Activated CD4-positive, alpha-beta T cell treated with anti-CD3 and anti-CD28 coated beads, Interleukin-2, Interleukin-6, amounts not matched to agents 100 ng/mL and 50 ng/mL, durations not matched to agents 16 hours and 8 hours (primary cell): ENCODE measurements around the gene BEAN1.

Source experiments
- DNase-seq: peaks from one replicate; pipeline ENCODE4 v3.0.0-alpha.2; 2020

The BEAN1 gene, protein sequence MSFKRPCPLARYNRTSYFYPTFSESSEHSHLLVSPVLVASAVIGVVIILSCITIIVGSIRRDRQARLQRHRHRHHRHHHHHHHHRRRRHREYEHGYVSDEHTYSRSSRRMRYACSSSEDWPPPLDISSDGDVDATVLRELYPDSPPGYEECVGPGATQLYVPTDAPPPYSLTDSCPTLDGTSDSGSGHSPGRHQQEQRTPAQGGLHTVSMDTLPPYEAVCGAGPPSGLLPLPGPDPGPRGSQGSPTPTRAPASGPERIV

DNA sequence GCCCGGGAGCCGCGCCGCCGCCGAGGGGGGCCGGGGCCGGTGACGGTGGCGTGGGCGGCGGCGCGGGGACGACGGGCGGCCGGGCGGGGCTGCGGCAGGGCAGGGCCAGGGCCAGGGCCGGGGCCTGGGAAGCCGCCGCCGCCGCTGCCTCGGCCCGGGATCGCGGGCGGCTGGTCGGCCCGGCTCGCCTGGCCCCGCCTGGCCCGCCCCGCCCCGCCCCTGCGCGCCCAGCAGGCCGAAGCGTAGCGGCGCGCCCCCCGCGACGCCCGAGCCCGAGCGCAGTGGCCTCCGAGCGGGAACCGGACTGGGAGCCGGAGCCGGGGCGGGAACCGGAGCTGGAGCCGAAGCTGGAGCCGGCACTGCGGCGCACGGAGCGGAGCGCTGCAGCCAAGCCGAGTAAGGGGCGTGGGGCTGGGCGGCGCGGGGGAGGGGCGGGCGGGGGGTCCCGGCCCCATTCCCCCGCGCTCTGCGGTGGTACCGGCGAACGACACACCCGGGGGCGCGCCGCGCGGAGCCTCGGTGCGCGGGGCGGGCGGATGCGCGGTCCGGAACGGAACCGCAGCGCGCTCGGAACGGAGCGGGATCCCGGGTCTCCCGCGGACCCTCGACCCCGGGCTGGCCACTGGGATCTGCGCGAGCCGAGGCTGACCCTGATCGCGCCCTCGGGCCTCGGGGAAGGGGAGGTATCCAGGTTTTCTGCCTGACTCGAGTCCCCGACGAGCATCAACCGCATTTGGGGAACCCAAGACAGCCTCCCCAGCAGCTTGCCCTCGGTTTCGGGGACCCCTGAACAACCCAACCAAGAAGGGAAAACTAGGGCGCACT, at the start of gene BEAN1:
Gene BEAN1, plus strand, starts transcription at position 260 of the 825 bp plus-strand sequence. CDS start 10,382 bp downstream, outside the sequence.
- no peak for DNase-seq

DNA sequence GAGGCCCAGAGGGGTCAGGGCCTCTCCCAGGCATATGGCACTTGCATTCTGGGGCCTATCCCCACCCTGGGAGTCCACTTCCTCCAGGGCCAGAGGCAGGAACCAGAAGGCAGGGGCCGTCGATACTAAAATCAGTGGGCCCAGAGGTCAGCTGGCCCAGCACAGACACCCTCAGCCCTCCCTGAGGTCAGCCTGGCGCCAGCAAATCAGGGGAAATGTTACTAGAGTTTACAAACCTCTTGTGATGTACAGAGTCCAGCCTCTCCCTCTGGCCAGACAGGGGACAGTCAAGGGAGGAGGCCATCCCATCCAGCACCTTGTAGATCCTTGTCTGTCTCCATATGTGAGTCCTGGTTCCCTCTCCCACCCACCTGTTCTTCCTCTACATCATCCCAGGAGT, 49.8 kb upstream of the BEAN1 start:
- no peak for DNase-seq

GRCh38 chr16:66378741-66379570, 48.1 kb upstream of the BEAN1 start:
- DNase-seq: no peak

- no peak for DNase-seq
Observed at GRCh38 chr16:66379571-66379941, 47.5 kb upstream of the BEAN1 start.

GRCh38 chr16:66380421-66380820, 46.7 kb upstream of the BEAN1 start:
- DNase-seq: no peak

DNA sequence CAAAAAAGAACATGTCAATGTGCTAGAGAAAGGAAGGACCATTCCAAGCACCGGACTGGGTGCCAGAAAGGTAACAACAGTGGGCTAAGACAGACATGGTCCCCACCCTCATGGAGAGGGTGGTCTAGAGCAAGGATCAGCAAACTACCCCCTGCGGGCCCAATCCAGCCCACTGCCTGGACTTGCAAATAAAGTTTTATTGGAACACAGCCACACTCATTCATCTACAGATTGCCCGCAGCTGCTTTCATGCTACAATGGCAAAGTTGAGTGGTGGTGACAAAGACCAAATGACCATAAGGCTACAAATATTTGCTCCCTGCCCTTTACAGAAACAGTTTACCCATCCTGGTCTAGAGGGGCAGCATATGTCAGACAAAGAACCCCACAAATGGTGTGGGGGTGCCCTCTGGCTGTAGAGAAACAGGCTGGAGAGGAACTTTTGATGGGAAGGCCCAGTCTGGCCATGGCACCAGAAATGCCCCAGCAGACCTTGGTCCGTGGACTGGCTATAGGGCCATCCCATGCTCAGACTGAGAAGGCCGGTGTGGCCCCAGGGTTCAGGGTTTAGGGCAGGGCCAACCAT, 45.4 kb upstream of the BEAN1 start:
- DNase-seq: no peak

DNA sequence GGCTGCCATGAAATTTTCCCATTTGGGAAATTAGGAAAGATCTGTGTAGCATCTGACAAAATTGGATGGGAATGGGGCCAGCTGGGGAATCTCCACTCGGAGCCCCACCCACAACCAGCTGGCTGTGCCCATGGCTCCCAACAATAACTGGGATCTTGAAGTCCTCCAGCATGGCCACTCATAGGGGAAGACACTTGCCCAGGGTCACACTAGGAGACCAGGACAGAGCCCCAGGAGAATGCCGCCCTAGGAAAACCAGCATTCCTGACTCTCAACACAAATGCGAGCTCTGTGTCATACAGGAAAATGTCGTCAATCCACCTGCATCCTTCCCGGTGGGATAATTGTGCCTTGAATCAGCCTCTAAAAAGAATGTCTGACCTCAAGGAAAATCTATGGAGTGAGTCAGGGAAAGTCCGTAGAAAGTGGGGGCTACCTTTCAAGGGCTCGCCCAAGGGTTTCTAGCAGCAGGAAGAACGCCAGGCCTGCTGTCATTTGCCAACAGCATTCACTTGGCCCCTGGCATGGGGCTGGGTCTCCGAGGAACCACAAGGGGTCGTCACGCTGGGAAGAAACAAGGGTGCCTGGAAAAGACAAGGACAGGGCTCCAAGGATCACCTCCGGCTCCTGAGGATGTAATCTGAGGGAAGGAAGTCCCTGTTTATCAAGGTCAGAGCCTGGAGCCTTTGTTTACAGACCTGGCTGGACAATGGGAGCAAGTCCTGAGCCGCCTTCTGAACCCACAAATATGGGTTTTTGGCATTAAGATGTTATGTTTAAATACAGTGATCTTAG, 44.7 kb upstream of the BEAN1 start:
- no peak for DNase-seq

- DNase-seq: no peak
Observed at GRCh38 chr16:66382966-66383299, 44.2 kb upstream of the BEAN1 start.

GRCh38 chr16:66383551-66383950, 43.5 kb upstream of the BEAN1 start:
- DNase-seq: no peak

DNA sequence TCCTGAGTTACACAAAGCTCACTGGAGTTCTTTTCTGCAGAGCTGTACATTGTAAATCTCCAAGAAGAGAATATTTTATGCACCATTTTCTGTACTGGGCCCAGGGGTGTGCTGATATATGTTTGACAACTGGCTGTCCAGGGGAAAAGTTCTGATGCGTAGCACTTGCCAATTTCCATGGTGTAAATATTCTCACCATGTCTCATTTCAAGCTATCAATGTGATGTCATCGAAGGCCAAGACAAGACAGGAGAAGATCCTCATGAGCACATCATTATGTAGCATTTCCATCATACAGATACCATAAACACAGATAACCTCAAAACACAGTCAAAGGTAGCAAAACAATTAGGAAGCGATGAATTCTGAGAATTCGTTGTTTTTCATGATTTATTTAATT, 41.7 kb upstream of the BEAN1 start:
- DNase-seq: no peak

DNA sequence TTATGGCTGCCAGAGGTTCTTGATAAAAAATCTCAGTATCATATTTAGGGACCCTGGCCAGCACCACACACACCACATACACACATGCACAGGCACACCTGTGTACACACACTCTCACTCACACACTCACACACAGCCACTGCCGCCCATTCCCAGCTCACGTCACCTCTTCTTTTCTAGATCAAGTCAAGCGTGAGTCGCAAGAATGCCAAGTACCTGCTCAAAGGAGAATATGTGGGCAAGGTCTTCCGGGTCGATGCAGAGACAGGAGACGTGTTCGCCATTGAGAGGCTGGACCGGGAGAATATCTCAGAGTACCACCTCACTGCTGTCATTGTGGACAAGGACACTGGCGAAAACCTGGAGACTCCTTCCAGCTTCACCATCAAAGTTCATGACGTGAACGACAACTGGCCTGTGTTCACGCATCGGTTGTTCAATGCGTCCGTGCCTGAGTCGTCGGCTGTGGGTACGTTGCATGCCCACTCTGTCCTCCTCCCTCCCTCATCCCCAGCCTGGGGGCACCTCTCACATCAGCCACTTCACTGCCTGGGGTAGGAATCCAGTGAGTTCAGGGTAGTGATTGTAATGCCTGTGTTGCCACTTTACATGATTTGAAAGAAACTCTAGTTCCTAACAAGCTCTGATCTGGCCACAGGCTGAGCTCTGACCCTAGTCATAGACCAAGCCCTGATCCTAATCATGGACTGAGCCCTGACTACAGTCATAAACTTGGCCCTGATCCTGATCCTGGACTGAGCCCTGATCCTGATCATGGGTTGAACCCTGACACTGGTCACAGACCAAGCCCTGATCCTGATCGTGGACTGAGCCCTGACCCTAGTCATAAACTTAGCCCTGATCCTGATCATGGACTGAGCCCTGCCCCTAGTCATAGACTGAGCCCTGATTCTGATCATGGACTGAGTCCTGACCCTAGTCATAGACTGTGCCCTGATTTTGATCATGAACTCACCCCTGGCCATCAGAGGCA, 40.2 kb upstream of the BEAN1 start:
- no peak for DNase-seq

DNA sequence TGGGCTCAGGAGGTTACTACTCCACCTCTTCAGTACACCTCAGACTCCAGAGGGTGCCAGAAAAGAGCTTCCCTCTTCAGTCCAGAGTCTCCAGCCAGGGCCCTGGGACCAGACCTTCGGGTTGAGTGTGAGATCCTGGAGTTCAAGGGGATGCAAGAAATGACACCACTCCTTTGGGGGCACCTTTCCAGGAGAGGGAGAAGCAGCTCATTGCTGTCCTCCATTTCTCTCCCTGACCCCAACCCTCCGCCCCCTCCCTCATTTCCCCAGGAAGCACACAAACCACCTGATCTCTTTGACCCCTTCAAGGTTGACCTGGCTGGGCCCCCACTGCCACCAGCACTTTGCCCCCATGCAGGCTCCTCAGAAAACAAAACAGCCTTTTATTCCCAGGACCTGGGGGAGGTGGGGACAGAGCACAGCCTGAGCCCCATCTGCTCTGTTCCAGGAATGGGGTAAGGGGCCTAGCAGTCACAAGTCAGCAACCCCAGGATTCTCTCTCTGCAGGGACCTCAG, 39.2 kb upstream of the BEAN1 start:
- no peak for DNase-seq

- no peak for DNase-seq
Observed at GRCh38 chr16:66388350-66389139, 38.5 kb upstream of the BEAN1 start.

- DNase-seq: no peak
Observed at GRCh38 chr16:66389256-66390176, 37.6 kb upstream of the BEAN1 start.

- no peak for DNase-seq
Observed at GRCh38 chr16:66390346-66391108, 36.6 kb upstream of the BEAN1 start.

DNA sequence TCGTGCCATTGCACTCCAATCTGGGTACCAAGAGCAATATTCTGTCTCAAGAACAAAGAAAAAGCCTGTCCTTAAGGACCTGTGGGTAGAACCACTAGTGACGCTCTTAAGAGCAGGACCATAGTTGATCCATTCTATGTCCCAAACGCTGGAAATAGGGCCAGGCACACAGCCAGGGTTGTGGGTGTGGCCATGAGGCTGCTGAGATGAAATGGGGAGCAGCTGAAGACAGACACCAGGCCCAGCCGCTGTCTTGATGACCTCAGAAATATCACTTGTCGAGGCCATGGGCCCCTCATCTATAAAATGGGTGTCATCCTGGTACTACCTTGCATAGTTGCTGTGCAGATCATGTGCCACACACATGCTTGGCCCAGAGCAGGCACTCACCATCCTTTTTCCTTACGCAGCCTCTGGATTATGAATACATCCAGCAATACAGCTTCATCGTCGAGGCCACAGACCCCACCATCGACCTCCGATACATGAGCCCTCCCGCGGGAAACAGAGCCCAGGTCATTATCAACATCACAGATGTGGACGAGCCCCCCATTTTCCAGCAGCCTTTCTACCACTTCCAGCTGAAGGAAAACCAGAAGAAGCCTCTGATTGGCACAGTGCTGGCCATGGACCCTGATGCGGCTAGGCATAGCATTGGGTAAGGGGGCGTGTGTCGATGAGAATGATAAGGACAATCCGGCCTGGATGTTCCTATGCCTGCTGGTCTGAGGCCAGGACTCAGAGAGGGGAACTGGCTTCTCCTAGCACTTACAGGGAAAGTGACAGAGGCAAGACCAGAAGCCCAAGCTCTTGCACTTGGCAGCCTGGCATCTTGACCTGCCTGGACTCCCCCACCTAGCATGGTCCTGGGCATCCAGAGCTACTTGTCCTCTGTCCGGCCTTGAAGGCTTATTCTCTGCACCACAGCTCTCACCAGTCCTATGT, 35.1 kb upstream of the BEAN1 start:
- DNase-seq: no peak
